ENCODE measurements around the gene ZP2.
"Not testable (repeated sequence)": the region's sequence is repeated elsewhere in the genome, so short reads cannot be mapped to it uniquely, and the experiment has no call there.

ZP2 gene

DNA sequence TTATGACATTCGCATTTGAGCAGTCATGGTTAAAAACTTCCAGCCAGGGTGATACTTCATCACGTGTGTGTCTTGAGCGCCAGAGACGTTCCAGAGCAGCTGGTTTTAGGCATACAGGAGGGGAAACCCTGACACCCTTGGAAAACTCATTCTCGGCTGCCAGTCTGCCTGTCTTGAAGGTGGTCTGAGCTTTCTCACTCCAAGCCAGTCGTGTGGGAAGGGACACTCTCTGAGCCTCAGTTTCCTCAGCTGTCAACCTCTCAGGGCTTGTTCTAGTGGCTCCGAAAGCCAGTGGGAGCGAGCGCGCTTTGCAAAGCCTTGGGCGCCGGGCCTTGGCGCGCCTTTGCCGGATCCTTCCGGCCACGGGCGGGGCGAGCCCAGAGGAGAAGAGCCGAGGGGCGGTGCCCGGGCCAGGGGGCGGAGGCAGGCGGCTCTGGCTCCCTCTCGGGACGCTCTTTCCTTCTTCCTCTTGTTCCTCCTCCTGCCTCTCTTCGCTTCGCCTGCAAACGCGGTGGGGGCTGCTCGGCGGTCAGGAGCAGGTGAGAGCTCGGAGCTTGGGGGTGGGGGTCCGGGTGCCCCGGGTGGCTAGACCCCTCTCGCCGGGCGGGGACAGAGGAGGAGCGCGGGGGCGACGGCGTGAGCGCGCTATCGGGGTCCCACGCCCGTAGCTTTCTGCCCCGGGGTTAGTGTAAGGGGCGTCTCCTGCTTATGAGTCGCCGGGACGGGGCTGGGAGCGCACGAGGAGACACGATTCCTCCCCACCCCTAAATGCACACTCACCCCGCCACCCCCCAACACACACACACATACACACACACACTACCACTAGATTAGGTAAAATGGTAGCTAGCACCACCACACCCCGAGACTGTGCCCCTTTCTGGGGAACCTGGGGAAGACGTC, 52.9 kb downstream of the ZP2 start, which contains the start of gene LDAF1:
LDAF1 (plus strand) TSS at position 467 of the 903 bp plus-strand sequence. CDS start 2,509 bp downstream, outside the sequence.
- Histone ChIP-seq H3K36me3 (peaks cover 12% of the 10 kb centered on the region), H3K4me3 (ENCODE audit: low read depth, low read length) (peak within 1 kb of the TSS; percentile 75), H3K27ac (peak within 1 kb of the TSS; percentile 45), H3K9me3 (ENCODE audit: severe bottlenecking) (no peaks in the 10 kb centered on the region), H3K27me3 (ENCODE audit: insufficient read depth, low read depth, severe bottlenecking) (no peaks in the 10 kb centered on the region)
- peak; percentile 84 for DNase-seq
- TF ChIP-seq, protein P1, sequence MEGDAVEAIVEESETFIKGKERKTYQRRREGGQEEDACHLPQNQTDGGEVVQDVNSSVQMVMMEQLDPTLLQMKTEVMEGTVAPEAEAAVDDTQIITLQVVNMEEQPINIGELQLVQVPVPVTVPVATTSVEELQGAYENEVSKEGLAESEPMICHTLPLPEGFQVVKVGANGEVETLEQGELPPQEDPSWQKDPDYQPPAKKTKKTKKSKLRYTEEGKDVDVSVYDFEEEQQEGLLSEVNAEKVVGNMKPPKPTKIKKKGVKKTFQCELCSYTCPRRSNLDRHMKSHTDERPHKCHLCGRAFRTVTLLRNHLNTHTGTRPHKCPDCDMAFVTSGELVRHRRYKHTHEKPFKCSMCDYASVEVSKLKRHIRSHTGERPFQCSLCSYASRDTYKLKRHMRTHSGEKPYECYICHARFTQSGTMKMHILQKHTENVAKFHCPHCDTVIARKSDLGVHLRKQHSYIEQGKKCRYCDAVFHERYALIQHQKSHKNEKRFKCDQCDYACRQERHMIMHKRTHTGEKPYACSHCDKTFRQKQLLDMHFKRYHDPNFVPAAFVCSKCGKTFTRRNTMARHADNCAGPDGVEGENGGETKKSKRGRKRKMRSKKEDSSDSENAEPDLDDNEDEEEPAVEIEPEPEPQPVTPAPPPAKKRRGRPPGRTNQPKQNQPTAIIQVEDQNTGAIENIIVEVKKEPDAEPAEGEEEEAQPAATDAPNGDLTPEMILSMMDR (IDR thresholded peaks at IDR 0.05; ENCODE audit: low read depth, low read length): no peak

DNA sequence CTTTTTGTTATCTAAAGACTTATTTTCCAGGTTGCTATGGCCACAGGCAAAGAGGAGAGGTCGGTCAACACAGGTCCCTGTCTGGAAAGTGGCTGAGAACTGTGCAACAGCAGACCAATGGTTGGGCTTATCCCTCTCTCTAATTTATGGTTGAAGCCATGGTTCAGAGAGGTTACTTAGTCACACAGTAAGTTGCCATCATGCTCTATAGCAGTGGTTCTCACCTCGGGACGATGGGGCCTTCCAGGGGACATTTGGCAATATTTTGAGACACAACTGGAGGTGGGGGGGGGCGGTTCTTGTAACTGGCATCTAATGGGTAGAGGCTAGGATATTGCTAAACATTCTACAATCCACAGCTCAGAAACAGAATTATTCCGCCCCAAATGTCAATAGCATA, 53.7 kb downstream of the ZP2 start:
- TF ChIP-seq, protein P1 (IDR thresholded peaks at IDR 0.05; ENCODE audit: low read depth, low read length): no peak
- Histone ChIP-seq H3K36me3 (peaks cover 8% of the 10 kb centered on the region), H3K27ac (no peak overlapping the region), H3K4me3 (ENCODE audit: low read depth, low read length) (peak overlapping the region; percentile 75; the same call in 1 of the 2 replicates), H3K27me3 (ENCODE audit: insufficient read depth, low read depth, severe bottlenecking) (no peaks in the 10 kb centered on the region), H3K9me3 (ENCODE audit: severe bottlenecking) (no peaks in the 10 kb centered on the region)
- DNase-seq: no peak

DNA sequence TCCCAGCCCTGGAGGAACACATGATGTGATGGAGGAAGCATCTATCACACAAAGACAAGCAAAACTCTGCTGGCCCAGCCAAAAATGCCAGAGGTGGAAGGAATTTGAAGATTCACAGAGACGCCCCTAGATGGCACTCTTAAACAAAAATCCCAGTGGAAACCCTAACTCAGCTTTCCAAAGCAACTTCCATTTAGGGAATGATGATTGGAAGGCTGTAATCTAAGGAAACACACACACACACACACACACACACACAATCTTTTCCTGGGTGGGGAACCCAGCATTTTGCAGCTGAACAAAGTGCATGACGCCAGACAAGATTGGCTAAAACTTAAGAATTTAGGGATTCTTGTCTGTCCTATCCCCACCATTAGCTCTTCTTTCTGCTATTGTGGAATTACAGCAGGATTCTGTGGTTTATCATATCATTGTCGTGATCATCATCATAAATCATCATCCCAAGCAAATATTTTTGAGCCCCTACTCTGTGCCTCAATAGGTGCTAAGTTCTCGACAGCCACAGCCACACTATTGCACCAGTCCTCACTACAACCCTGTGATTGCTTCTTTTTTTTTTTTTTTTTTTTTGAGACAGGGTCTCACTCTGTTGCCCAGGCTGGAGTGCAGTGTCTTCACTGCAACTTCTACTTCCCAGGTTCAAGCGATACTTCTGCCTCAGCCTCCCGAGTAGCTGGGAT, 54.5 kb downstream of the ZP2 start:
- Histone ChIP-seq H3K36me3 (peaks cover 5% of the 10 kb centered on the region; the same call in 1 of the 2 replicates), H3K4me3 (ENCODE audit: low read depth, low read length) (no peak overlapping the region), H3K27me3 (ENCODE audit: insufficient read depth, low read depth, severe bottlenecking) (no peaks in the 10 kb centered on the region), H3K9me3 (ENCODE audit: severe bottlenecking) (no peaks in the 10 kb centered on the region), H3K27ac (no peak overlapping the region)
- DNase-seq: peak; percentile 32
- TF ChIP-seq, protein P1 (IDR thresholded peaks at IDR 0.05; ENCODE audit: low read depth, low read length): peak; percentile 65

DNA sequence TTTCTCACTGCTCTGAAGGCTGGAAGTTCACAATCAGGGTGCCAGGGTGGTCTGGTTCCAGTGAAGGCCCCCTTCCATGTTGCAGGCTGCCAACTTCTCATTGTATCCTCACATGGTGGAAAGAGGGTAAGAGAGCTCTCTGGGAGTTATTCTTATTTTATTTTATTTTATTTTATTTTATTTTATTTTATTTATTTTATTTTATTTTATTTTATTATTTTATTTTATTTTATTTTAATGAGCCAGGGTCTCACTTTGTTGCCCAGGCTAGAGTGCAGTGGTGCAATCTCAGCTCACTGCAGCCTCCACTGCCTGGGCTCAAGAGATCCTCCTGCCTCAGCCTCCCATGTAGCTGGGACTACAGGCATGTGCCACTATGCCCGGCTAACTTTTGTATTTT, 55.4 kb downstream of the ZP2 start:
- H3K36me3 ChIP-seq; H3K27me3 ChIP-seq (ENCODE audit: insufficient read depth, low read depth, severe bottlenecking); DNase-seq; H3K4me3 ChIP-seq (ENCODE audit: low read depth, low read length); H3K9me3 ChIP-seq (ENCODE audit: severe bottlenecking); H3K27ac ChIP-seq: not testable (repeated sequence)

DNA sequence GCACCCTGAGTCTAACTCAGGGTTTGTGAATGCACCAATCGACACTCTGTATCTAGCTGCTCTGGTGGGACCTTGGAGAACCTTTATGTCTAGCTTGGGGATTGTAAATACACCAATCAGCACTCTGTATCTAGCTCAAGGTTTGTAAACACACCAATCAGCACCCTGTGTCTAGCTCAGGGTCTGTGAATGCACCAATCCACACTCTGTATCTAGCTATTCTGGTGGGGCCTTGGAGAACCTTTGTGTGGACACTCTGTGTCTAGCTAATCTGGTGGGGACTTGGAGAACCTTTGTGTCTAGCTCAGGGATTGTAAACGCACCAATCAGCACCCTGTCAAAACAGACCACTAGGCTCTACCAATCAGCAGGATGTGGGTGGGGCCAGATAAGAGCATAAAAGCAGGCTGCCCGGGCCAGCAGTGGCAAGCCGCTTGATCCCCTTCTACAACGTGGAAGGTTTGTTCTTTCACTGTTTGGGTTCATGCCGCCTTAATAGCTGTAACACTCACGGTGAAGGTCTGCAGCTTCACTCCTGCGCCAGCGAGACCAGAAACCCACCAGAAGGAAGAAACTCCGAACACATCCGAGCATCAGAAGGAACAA, 58.1 kb downstream of the ZP2 start:
- not testable (repeated sequence) for H3K36me3 ChIP-seq; H3K9me3 ChIP-seq (ENCODE audit: severe bottlenecking); H3K27ac ChIP-seq; H3K4me3 ChIP-seq (ENCODE audit: low read depth, low read length); H3K27me3 ChIP-seq (ENCODE audit: insufficient read depth, low read depth, severe bottlenecking); DNase-seq

DNA sequence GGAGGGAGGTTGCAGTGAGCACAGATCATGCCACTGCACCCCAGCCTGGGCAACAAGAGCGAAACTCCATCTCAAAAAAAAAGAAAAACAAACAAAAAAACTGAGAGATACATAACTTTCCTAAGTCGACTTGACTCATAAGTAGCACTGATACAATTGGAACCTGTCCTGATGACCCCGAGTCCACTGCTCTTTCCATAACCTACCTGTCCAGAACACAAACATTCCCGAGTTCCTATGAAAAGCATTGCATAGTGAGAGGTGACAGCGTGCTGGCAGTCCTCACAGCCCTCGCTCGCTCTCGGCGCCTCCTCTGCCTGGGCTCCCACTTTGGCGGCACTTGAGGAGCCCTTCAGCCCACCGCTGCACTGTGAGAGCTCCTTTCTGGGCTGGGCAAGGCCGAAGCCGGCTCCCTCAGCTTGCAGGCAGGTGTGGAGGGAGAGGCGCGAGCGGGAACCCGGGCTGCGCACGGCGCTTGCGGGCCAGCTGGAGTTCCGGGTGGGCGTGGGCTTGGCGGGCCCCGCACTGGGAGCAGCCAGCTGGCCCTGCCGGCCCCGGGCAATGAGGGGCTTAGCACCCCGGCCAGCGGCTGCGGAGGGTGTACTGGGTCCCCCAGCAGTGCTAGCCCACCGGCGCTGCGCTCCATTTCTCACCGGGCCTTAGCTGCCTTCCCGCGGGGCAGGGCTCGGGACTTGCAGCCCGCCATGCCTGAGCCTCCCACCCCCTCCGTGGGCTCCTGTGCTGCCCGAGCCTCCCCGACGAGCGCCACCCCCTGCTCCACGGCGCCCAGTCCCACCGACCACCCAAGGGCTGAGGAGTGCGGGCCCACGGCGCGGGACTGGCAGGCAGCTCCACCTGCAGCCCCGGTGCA, 59.0 kb downstream of the ZP2 start:
- not testable (repeated sequence) for DNase-seq; H3K36me3 ChIP-seq; H3K27me3 ChIP-seq (ENCODE audit: insufficient read depth, low read depth, severe bottlenecking); H3K9me3 ChIP-seq (ENCODE audit: severe bottlenecking); H3K27ac ChIP-seq; H3K4me3 ChIP-seq (ENCODE audit: low read depth, low read length)
